GM18519 (cell line): Measurements from ENCODE around the gene PRRG2.
A peak's percentile ranks its signal among the peaks of the same experiment; 100 is the strongest.

Experiments used
- ATAC-seq: cut with Tn5 transposase; IDR thresholded peaks from one replicate; pipeline ENCODE4 v1.9.1; 2021; ENCODE audit warnings: mild to moderate bottlenecking, moderate library complexity; ENCODE audit not compliant: unreplicated experiment, low FRiP score

The PRRG2 gene

GRCh38 chr19:49556412-49557398 lies 24.4 kb upstream of the PRRG2 start:
- ATAC-seq, result no peak

GRCh38 chr19:49557641-49558325 lies 23.3 kb upstream of the PRRG2 start:
- no peak for ATAC-seq

- ATAC-seq, result no peak
Observed at GRCh38 chr19:49558591-49558990, 22.5 kb upstream of the PRRG2 start.

- ATAC-seq, result no peak
Observed at GRCh38 chr19:49559443-49559842, 21.7 kb upstream of the PRRG2 start.

- ATAC-seq, result no peak
Observed at GRCh38 chr19:49559928-49560327, 21.2 kb upstream of the PRRG2 start.

- no peak for ATAC-seq
Observed at GRCh38 chr19:49560358-49560900, 20.7 kb upstream of the PRRG2 start.

- ATAC-seq, result no peak
Observed at GRCh38 chr19:49564616-49565045, 16.5 kb upstream of the PRRG2 start.

- ATAC-seq, result no peak
Observed at GRCh38 chr19:49565261-49565660, 15.9 kb upstream of the PRRG2 start.

GRCh38 chr19:49566302-49566701 lies 14.8 kb upstream of the PRRG2 start:
- no peak for ATAC-seq

GRCh38 chr19:49567861-49568441 lies 13.2 kb upstream of the PRRG2 start:
- ATAC-seq, result no peak

GRCh38 chr19:49570138-49570856 lies 10.8 kb upstream of the PRRG2 start:
- ATAC-seq, result no peak

- no peak for ATAC-seq
Observed at GRCh38 chr19:49570997-49571676, 10.0 kb upstream of the PRRG2 start.

GRCh38 chr19:49573009-49573408 lies 8.1 kb upstream of the PRRG2 start:
- ATAC-seq, result no peak

GRCh38 chr19:49573425-49573824 lies 7.7 kb upstream of the PRRG2 start:
- no peak for ATAC-seq

- ATAC-seq, result no peak
Observed at GRCh38 chr19:49574206-49574755, 6.8 kb upstream of the PRRG2 start.

- ATAC-seq, result no peak
Observed at GRCh38 chr19:49579193-49579592, 1.9 kb upstream of the PRRG2 start.

- ATAC-seq, result no peak
Observed at GRCh38 chr19:49579947-49580263, 1.2 kb upstream of the PRRG2 start.

GRCh38 chr19:49580264-49581006 lies 681 bp upstream of the PRRG2 start, which contains the start of gene NOSIP:
NOSIP (minus strand) TSS chr19:49580556; CDS start chr19:49560691, 19,865 bp downstream.
- peak; percentile 65 for ATAC-seq

- ATAC-seq, result no peak
Observed at GRCh38 chr19:49583239-49583638, 2.1 kb downstream of the PRRG2 start.
